ENCODE measurements around the gene CHMP4A.

Gene CHMP4A

DNA sequence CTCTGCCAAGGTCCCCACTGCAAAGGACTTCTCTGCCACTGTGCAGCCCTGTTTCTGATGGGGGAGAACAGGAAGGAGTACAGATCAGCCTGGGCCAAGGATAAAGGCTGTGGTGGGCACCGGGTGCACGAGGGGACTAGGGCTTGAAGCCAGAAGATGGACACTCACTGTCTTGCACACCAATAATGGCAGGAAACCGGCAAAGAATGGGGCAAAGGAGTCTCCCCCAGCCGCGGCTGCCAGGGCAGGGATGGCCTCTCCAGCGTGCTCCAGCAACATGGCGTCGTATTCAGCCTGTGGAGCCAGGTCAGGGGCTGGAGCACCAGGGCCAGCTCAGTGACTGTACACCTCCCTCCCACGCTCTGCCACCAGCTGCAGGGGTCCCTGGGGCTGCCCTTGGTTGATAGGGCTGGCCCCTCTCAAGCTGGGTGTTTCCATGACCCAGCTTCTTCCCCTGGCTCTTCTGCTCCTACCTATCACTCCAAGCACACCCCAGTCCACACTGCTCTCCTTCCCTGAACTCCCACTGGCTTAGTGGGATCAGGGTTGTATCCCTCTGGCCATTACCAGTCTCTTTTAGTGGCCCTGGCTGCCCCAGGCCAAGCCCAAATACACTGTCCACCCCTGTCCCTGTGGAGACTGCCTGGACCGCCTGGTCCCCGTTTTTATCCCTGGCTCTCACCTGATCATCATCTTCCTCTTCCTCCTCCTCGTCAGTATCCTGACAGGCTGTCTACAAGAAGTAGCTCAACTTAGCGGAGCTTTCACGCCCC is 31.0 kb downstream of the CHMP4A start:
- in situ Hi-C loops (cut with HindIII; ENCODE audit: low sequenced_read_pairs): no loop called here

- in situ Hi-C loops (cut with HindIII; ENCODE audit: low sequenced_read_pairs): no loop called here
Measured at GRCh38 chr14:24181371-24182077, 31.8 kb downstream of the CHMP4A start.

GRCh38 chr14:24179961-24180796 is 33.1 kb downstream of the CHMP4A start:
- in situ Hi-C loops (cut with HindIII; ENCODE audit: low sequenced_read_pairs): no loop called here

- in situ Hi-C loops (cut with HindIII; ENCODE audit: low sequenced_read_pairs): no loop called here
Measured at GRCh38 chr14:24179294-24179960, 33.9 kb downstream of the CHMP4A start.

DNA sequence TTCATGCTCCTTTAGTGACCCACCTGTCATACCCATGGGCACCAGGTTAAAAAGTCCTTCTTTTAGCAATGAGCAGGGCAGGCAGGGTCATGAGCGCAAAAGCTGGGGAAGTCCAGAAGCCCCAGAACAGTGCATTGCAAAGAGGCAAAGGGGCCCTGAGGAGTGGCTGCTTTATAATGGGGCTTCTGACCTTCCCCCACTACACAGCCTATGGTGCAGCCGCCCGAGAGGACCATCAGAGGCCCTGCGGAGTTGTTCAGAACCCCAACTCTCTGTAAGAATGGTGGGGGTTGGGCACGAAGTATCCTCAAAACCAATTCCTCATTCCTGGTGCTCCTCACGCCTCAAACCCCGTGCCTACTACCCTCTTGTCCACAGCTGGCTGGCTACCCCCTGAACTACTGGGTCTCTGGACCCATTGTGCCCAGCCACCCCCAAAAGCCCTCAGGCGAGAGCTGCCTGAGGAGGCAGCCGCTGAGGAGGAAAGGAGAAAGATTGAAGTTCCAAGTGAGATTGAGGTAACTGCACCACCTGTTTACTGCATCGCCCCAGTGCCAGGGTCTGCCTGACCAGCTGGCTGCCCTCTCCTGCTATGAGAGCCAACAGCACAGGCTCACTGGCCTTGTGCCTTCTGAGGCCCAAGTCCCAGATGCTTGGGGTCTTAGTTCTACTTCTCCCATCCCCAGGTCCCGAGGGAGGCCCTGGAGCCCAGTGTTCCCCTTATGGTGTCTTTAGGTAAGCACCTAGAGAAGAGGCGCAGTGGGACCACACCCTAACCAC is 34.7 kb downstream of the CHMP4A start:
- in situ Hi-C loops (cut with HindIII; ENCODE audit: low sequenced_read_pairs): no loop called here

DNA sequence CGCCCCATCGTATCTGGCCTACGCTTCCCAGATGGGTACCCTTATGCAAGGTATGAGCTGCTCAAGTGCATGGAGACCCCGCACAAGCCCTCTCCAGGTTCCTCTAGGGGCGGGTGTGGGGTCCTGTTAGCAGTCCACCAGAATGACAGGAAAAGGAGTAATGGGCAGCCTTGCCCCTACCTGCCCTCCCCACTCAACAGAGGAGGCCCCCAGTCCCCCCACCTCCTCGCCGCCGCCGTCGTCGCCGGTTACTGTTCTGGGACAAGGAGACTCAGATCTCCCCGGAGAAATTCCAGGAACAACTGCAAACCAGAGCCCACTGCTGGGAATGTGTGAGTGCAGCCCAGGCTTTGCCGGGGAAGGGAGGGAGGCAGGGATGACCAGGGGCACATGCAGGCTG is 35.4 kb downstream of the CHMP4A start:
- in situ Hi-C loops (cut with HindIII; ENCODE audit: low sequenced_read_pairs): no loop called here

- in situ Hi-C loops (cut with HindIII; ENCODE audit: low sequenced_read_pairs): no loop called here
Measured at GRCh38 chr14:24177041-24177825, 36.1 kb downstream of the CHMP4A start.

DNA sequence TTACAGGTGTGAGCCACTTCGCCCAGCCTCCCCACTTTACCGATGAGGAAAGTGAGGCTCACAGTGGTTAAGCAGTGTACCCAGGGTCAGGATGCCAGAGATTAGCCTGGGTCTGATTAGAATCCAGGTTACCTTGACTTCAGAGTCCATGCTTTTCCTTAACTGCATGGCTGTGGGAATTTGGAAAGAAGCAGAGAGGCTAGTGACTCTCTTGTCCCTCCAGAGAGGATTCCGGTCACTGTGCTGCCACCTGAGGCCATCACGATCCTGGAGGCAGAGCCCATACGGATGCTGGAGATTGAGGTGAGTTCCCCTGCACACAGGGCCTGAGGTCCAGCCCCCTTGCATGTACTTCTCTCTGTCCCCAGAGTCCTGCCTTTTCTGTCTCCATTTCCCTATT is 36.7 kb downstream of the CHMP4A start:
- in situ Hi-C loops (cut with HindIII; ENCODE audit: low sequenced_read_pairs): no loop called here

DNA sequence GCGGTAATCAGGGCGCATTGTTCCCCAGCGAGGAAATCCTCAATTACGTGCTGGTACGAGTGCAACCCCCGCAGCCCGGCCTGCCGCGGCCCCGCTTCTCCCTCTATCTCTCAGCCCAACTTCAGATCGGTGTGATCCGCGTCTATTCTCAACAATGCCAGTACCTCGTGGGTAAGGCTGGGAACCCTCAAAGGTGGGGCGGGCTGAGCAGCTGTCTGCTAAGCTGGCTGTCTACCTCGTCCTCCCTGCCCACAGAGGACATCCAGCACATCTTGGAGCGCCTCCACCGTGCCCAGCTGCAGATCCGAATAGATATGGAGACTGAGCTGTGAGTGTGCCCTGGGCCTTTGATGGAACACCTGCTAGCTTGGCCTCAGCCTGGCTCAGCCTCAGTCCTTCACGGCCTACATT is 40.4 kb downstream of the CHMP4A start:
- in situ Hi-C loops (cut with HindIII; ENCODE audit: low sequenced_read_pairs): no loop called here

DNA sequence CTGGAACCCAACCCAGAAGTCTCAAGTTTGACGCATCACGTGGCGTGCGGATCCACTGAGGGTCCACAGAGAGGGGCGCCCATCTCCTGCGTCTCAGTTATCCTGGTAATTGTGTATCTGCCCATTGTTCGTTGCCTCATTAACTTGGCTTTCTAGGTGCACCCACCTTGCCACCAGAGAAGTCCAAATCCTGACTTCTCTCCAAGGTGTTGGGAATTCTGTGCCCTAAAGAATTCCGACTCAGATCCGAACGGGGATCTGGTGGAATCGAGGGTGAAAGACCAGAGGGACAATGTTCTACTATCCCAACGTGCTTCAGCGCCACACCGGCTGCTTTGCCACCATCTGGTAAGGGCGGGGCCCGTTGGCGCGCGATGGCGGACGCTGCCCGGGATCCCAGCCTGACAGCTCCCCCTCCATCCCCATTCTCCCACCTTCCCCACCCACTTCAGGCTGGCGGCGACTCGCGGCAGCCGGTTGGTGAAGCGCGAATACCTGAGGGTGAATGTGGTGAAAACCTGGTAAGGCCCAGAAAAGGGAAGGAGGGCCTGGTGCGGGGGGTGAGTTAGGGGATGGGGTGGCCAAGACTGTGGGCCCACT is 40.9 kb downstream of the CHMP4A start:
- in situ Hi-C loops (cut with HindIII; ENCODE audit: low sequenced_read_pairs): no loop called here

DNA sequence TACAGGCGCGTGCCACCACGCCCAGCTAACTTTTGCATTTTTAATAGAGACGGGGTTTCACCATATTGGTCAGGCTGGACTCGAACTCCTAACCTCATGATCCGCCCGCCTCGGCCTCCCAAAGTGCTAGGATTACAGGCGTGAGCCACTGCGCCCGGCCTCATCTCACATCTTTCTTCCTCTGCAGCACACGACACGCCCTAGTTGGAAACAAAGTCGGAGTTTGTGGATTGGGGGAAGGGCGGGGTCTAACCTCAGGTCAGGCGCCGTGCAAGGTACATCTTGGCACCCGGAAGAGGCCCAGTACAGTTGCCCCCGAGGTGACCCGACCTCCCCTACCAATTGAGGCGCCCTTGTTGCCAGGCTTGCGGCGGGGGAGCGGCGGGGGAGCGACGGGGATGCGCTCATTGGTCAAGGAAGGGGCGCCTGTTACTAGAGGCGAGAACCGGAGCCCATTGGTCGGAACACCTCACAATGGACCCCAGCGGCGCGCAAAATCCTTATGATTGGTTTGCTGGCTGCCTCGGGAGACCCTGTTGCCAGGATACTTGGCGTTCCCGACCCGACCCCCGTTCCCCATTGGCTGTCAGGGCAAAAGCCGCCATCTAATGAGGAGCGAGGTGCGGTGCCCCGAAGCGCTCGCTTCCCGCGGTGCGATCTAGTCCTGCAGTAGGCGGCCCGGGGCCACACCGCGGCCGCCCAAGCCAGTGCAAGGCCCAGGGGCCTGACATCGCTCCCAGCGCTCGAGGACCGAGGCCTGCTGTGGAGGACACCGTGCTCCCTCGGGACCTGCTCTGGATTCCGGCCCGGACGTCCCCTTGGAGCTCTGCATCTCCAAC is 41.6 kb downstream of the CHMP4A start, which contains the start of gene REC8:
Gene REC8 (plus strand): TSS at position 659 of the 839 bp plus-strand sequence. CDS start 473 bp downstream, outside the sequence.
- in situ Hi-C loops (cut with HindIII; ENCODE audit: low sequenced_read_pairs): no loop called here

DNA sequence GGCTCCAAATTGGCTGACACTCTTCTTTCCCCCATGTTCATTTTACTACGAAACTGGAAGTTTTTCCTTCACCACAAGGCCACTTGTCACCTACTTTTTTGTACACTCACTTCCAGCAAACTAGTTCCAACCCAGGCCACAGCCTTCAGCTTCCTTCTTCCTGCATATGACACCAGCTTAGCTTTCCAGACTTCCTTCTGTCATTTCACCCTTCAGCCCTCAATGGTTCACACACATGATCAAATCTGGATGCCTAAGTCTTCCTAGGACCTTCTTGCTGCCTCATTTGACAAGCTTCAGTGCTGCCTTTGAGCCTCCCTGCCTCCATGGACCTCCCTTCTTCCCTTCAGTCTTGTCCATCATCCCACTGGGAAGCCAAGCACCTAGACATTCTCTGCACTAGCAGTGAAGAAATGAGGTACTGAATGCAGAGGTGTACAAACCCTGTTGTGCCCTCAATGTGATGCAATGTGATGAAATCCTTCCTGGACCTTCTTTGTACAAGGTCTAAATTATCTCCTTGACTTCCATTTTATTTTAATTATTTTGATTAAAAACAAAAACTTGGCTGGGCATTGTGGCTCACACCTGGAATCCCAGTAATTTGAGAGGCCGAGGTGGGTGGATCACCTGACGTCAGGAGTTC is 45.7 kb downstream of the CHMP4A start:
- in situ Hi-C loops (cut with HindIII; ENCODE audit: low sequenced_read_pairs): no loop called here

DNA sequence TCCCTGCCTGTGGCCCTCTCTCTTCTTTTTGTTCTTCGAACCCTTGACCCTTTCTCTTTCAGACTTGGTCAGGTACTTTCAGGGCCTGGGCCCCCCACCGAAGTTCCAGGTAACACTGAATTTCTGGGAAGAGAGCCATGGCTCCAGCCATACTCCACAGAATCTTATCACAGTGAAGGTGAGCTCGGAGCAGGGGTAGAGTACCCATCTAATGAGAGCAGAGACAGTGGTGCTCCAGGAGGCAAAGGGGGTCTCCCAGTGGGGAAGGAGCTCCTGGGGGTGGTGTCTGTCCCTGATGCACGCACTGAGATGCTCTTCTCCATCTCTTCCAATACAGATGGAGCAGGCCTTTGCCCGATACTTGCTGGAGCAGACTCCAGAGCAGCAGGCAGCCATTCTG is 47.5 kb downstream of the CHMP4A start:
- in situ Hi-C loops (cut with HindIII; ENCODE audit: low sequenced_read_pairs): no loop called here

DNA sequence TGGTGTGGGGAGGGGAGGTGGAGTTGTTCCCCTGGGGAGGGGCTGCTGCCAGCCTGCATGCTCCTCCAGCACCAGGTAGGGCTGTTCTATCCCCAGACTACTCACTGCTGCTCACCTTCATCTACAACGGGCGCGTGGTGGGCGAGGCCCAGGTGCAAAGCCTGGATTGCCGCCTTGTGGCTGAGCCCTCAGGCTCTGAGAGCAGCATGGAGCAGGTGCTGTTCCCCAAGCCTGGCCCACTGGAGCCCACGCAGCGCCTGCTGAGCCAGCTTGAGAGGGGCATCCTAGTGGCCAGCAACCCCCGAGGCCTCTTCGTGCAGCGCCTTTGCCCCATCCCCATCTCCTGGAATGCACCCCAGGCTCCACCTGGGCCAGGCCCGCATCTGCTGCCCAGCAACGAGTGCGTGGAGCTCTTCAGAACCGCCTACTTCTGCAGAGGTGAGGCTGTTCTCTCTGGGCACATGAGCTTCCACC is 48.7 kb downstream of the CHMP4A start:
- in situ Hi-C loops (cut with HindIII; ENCODE audit: low sequenced_read_pairs): no loop called here

- in situ Hi-C loops (cut with HindIII; ENCODE audit: low sequenced_read_pairs): no loop called here
Measured at GRCh38 chr14:24162093-24162492, 51.2 kb downstream of the CHMP4A start.

DNA sequence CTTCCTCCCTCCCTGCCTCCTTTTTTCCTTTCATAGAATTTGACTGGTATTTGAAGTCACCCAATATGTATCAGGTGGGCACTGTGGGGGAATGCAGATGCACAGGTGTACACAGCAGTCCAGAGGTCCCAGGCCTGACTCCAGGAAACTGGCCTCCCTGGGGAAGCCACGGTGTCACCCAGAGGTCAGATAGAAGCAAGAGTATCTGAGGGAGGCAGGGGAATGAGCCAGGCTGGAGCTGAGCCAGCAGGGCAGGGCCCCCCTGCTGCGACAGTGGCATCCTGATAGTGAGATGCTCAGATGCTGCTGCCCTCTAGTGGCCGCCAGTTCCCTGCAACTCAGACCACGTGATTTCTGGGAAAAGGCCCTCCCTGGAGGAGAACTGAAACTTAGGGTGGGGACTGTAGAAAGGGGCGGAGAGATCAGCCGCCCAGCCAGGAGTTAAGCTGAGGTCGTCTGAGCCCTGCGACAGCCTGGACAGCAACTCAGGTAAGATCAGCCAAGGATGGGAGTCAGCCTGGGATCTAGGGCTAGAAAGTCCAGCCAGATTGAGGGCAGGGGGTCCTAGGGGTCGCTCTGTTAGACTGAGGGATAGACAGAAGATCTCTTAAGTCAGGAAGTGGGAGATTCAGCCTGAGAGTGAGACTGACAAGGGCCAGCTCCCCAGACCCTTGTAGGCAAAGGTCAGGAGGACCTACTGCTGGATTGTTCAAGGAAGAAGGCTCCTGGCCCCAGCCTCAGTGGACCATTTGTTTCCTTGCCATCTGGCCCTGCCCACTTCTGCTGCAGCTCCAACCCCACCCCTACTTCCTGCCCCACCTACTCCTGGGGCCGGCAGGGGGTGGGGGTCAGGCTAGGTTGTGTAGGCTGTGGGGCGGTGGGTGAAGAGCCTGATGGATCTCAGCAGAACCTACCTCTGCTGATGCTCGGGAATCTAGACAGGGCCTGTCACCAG is 52.2 kb downstream of the CHMP4A start, which contains the start of gene IRF9:
Gene IRF9 (plus strand): TSS at position 416 of the 955 bp plus-strand sequence. CDS start 880 bp downstream, outside the sequence.
- in situ Hi-C loops (cut with HindIII; ENCODE audit: low sequenced_read_pairs): no loop called here

All from endothelial cell of hepatic sinusoid (primary cell).